NCI-H226 (cell line): ENCODE data around the gene ZNF768.
"Not testable (repeated sequence)": the region's sequence is repeated elsewhere in the genome, so short reads cannot be mapped to it uniquely, and the experiment has no call there.

Source experiments
- DNase-seq: peaks from one replicate; pipeline ENCODE4 v3.0.0-alpha.2; 2015

ZNF768 gene

DNA sequence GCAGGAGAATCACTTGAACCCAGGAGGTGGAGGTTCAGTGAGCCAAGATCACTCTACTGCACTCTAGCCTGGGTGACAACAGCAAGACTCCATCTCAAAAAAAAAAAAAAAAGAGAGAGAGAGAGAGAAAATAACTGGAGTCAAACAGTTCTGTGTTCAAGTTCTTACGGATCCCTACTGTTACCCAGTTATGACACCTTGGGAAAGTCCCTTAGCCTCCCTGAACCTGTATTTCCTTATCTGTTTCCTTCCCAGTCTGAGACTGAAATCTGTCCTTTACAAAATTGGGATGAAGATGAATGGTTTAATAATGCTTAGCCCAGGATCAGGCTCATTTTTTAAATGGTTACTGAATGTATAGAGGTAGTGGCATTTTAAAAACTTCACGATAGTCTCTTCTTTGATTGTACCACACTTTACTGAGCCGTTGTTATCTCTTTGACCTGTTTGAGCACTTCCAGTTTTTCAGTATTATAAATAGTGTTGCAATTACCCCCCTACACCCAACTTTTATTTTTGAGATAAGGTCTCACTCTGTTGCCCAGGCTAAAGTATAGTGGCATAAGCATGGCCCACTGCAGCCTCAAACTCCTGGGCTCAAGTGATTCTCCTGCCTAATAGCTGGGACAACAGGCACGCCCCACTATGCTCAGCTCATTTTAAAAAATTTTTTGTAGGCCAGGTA, 17.1 kb downstream of the ZNF768 start:
- no peak for DNase-seq

DNA sequence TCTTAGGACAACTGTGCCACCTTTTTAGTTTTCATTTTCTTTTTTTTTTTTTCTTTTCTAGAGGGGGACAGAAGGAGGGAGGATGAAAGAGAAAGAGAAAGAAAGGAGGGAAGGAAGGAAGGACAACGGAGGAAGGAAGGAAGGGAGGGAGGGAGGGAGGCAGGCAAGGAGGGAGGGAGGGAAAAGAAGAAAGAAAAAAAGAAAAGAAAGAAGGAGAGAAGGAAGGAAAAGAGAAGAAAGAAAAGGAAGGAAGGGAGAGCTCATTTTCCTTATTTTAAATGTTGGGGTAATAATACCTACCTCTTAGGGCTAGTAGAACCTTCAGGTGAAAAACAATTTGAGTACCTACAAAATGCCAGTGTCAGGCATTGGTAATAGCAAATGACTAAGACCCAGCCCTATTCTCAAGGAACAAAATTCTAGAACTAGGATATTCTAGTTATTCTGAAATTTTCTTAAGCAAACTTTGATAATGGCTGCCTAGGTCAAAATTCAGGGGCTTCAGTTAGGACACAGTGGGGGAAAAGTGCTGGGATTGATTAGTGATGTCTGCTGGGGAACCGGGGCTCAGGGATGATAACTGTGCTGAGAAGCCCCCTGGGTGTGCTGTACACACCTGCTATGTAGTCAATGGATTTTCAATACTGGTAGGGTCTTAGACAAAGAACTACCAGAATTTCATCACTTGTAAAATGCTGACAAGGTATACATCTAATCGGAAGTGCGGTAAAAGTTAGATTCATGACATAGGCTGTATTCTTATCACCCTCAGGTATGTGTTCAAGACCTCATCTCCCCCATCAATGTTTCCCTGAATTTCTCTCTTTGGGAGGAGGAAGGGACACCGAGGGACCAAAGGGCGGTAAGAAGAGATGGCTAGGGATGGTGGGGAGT, 22.7 kb downstream of the ZNF768 start:
- DNase-seq = no peak

DNA sequence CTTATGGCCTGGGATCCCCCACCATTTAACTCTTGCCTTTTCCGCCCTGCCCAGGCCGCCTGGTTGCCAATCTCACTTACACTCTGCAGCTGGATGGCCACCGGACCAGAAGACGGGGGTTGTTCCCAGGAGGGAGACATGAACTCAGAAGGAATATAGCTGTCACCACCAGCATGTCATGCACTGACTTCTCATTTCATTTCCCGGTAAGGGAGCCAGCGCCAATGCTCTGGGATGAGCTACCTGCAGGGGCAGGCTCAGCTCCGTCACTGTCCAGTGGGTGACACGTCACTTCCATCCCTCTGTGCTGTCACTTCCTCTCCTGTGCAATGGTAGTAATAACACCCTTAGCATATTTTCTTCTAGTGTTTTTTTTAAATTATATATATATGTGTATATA, 27.1 kb downstream of the ZNF768 start:
- no peak for DNase-seq

DNA sequence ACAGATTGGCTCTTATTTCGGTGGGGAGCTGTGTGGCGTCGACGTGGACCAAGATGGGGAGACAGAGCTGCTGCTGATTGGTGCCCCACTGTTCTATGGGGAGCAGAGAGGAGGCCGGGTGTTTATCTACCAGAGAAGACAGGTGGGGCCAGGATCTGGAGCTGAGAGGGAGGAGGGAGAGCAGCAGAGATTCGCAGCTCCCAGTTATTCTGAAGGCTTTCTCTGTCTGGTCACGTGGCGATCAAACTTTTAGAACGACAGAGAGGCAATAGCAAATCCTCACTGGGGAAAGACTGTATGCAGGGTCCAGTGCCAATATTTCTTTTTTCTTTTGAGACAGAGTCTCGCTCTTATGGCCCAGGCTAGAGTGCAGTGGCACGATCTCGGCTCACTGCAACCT, 31.7 kb downstream of the ZNF768 start:
- no peak for DNase-seq

DNA sequence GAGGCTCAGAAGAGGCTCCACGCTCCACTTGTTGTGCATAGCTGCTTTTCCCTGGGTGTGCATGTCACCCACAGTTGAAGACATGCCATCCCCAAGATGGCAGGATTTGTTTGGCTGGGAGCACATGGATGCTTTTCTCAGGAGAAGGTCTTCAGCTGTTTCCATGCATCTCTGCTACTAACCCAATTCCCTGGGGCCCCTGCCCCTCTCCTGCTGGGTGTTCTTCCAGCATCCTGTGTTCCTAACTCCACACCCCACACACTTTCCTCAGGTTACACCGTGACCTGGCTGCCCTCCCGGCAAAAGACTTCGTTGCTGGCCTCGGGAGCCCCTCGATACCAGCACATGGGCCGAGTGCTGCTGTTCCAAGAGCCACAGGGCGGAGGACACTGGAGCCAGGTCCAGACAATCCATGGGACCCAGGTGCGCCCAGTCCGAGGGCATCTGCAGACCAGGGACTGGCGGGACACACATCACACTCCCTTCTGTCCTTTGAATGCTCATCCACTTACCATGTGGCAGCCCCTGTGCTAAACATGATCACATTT, 32.4 kb downstream of the ZNF768 start:
- DNase-seq = no peak

DNA sequence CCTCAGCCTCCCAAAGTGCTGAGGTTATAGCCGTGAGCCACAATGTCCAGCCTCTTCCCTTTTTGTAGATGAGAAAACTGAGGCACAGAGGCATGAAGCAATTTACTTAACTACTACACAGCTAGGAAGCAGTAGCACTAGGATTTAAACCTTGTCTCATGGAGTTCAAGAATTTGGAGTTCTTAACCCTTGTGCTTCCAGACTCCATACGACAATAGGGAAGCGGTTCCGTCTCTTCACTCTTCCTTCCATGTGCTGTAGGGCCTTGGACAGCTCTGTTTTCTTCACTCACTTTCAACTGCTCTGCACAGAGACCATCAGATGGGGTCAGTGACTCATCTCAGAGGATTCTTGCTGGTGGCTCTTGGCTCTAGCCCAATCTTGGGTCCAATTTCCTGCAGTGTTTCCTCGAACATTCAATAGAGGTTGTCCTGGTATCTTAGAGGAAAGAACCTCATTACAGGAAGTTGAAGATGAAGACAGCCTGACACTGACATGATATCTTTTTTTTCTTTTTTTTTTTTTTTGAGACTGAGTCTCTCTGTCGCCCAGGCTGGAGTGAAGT, 34.5 kb downstream of the ZNF768 start:
- DNase-seq = no peak

DNA sequence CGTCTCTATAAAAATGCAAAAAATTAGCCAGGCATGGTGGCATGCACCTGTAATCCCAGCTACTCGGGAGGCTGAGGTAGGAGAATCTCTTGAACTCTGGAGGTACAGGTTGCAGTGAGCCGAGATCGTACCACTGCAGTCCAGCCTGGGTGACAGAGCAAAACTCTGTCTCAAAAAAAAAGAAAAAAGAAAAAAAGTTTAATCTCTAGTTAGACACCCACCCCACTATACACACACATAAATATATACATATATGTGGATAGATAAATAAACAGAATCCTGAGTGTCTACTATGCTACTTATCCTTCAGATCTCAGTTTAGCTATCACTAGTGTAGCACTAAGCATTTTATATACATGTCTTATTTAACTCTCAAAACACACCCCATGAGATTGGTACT, 35.1 kb downstream of the ZNF768 start:
- DNase-seq = no peak

DNA sequence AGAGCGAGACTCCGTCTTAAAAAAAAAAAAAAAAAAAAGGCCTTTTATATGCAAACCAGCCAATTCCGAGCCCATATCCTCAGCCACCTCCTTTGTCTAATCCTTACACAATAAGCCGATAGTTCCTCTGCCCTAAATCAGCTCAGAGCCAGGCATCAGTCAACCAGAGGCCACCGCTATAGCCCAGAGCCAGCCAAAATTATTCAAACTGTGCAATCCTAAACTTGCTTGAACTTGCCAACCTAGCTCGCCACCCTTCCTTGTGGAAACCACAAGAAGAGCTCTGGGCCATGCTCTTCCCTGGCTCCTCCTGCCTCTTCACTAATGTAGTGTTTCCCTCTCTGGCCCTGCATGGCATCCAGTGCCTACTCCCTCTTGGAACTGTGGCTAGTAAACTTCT, 36.2 kb downstream of the ZNF768 start:
- no peak for DNase-seq

DNA sequence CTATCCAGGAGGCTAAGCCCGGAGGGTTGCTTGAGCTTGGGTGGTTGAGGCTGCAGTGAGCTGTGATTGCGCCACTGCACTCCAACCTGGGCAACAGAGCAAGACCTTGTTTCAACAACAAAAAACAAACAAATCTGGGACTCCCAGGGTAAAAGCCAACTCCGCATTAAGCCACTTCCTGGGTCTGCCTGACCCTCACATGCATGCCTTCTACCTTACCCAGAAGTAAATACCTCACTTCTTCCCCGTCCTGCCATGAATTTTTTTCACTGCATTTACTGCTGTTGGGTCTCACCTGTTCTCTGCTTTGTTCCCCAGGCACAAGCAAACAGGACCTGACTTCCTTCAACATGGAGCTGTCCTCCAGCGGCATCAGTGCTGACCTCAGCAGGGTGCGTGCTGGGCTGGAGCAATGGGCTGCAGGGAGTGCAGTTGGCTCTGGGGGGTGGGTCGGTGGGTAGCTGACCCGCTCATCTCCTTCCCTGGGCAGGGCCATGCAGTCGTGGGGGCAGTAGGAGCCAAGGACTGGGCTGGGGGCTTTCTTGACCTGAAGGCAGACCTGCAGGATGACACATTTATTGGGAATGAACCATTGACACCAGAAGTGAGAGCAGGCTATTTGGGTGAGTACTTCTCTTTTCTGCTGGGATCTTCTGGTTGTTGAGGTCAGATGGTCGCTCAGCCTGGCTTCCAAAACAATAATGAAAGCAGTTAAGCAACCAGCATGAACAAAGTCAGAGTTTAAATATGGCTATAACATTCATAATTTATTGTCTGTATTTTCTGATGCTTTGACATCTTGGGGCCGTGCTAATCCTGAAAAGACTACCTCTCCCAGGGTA, 37.4 kb downstream of the ZNF768 start:
- no peak for DNase-seq

DNA sequence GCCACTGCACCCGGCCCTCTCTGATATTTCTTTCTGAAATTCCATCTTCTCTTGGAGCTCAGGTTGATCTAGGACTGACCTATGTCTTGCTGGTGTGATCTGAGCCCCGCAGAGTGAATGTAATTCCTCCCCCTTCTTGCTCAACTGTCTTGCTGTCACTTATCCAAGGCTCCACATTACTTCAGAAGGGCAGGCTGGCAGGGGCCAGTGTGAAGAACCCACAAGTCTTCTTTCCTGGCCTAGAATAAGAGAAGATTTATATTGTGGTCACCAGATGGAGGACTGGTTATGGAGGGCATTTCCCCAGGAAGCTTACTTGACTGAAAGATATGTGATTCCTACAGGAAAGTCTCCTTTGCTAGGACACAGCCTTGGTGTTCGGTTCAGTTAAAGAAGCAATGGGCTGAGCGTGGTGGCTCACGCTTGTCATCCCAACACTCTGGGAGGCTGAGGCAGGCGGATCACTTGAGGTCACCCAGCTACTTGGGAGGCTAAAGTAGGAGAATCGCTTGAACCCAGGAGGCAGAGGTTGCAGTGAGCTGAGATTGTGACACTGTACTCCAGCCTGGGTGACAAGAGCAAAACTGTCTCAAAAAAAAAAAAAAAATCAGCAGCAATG, 40.4 kb downstream of the ZNF768 start:
- DNase-seq = no peak

DNA sequence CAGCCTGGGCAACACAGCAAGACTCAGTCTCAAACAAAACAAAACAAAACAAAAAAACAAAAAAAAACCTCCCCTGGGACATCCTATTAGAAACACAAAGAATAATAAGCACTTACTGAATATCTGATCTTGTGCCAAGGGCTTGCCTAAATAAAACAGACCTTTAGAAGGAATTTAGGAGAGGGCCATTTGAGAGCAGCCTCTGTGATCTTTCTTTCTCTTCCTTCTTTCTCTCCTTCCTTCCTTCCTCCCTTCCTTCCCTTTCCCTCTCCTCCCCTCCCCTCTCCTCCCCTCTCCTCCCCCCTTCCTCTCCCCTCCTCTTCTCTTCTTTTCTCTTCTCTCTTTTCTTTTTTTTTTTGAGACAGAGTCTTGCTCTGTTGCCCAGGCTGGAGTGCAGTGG, 41.5 kb downstream of the ZNF768 start:
- no peak for DNase-seq

DNA sequence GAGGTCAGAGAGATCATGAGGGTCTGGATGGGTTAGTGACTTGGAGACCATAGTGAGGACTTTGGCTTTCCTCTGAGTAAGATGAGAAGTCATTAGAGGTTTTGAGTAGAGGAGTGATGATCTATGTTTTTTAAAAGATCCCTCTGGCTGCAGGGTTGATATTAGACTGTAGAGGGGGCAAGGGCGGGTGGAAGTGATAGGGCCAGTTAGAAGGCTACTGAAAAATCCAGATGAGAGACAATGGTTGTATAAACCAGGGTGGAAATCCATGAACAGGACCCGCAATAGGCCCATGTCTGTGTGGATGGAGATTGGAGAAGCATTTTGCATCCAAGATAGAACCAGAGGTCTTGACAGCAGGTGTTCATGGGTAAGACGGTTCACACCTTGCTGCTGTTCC, 44.0 kb downstream of the ZNF768 start:
- DNase-seq = no peak

DNA sequence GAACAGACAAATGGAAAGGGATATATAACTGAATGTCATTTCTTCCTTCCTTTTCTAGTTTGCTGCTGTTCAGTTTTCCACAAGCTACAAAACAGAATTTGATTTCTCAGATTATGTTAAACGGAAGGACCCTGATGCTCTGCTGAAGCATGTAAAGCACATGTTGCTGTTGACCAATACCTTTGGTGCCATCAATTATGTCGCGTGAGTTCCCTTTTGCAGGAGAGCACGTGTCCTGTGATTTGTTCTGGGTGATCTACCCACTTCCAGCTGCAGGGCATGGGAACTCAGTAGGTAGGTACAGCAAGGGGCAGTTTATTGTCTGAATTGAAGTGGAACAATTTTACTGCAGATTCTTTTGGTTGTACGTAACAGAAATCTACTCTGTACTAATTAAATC, 45.0 kb downstream of the ZNF768 start:
- DNase-seq = no peak

DNA sequence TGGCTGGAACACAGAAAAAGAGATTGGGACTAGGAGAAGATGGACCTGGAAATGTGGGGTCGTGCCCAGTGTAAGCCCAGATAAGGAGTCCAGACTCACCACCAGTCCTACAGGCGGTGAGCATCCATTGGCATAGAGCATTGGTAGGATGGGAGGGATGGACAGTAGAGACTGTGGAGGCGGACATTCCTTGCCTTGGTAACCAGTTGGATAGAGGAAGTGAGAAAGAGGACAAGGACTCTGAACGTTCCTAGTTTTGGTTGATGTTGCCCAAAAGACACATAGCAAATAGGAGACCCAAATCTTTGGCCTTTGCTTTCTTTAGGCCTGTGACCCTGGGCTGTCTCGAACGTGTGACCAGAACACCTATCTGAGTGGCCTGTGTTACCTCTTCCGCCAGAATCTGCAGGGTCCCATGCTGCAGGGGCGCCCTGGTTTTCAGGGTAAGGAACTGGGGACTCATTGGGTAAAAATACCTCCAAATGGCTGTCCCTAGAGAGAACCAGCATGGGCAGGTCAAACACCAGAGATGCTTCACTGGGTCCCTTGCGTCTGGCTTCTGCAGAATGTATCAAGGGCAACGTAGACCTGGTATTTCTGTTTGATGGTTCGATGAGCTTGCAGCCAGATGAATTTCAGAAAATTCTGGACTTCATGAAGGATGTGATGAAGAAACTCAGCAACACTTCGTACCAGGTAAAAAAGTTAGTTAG, 47.4 kb downstream of the ZNF768 start:
- DNase-seq = no peak

DNA sequence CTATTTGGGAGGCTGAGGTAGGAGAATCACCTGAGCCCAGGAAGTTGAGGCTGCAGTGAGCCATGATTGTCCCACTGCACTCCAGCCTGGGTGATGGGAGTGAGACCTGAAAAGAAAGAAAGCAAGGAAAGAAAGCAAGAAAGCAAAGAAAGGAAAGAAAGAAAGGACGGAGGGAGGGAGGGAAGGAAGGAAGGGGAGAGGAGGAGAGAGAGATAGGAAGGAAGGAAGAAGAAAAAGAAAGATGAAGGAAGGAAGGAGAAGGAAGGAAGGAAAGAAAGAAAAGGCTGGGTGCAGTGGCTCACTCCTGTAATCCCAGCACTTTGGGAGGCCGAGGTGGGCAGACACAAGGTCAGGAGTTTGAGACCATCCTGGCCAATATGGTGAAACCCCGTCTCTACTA, 48.6 kb downstream of the ZNF768 start:
- not testable (repeated sequence) for DNase-seq

DNA sequence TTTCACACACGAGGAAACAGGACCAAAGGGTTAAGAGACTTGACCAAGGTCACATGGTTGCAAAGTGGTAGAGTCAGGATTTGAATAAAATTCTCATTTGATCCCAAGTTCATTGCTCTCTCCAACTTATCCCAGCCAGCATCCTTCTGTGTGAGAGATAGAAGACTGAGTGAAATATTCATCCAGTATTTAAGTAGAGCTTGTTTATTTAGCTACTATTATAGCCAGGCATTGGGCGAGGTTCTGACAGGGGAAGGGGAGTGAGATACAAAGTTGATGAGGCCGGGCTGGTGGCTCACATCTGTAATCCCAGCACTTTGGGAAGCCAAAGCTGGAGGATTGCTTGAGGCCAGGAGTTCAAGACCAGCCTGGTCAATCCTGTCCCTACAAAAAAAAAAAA, 49.4 kb downstream of the ZNF768 start:
- DNase-seq = no peak

DNA sequence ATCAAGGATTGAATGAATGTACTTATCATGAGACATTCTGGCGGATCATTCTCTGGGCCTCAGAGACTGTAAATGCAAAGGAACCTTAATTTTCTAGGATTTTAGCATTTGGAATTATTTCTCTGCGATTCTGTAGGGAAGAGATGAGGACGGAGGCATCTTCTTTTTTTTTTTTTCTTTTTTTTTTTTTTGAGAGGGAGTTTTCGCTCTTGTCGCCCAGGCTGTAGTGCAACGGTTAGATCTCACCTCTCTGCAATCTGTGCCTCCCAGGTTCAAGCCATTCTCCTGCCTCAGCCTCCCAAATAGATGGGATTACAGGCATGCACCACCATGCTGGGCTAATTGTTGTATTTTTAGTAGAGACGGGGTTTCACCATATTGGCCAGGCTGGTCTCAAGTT, 51.7 kb downstream of the ZNF768 start:
- no peak for DNase-seq

DNA sequence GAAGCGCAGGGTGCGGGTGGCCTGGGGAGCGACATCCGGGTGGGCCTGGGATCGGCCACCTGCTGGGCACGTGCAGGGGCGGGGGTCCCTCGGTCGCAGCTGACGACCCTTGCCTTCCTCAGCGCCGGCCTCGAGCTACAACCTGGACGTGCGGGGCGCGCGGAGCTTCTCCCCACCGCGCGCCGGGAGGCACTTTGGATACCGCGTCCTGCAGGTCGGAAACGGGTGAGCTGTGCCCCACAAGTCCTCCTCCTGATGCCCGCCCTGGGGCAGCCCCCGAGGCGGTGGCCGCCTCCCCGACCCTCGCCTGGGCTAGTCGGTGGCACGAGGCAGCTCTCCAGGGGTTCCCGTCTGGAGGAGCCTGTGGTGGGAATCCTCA, 52.3 kb downstream of the ZNF768 start:
- no peak for DNase-seq
